Muscle layer of duodenum (tissue), 2 donors: ENCODE measurements around the gene PRR35.
"Not testable (repeated sequence)": the region's sequence is repeated elsewhere in the genome, so short reads cannot be mapped to it uniquely, and the experiment has no call there.

Source experiments
- H3K27ac ChIP-seq: one replicate; pipeline ENCODE4 v1.7.0; 2013; ENCODE audit warnings: mild to moderate bottlenecking, low read length
- H3K27me3 ChIP-seq: one replicate; pipeline ENCODE4 v1.7.0; 2013; ENCODE audit warnings: low read depth, mild to moderate bottlenecking, control low read depth, low read length
- H3K36me3 ChIP-seq, 2 donors: one replicate each; pipeline ENCODE4 v1.7.0; 2013; ENCODE audit warnings: low read length in 2 of 2, control low read depth in 1 of 2, mild to moderate bottlenecking in 1 of 2; ENCODE audit not compliant: insufficient read depth in 2 of 2, control insufficient read depth in 1 of 2
- H3K4me1 ChIP-seq, 2 donors: one replicate each; pipeline ENCODE4 v1.7.0; 2013; ENCODE audit warnings: low read length in 2 of 2, mild to moderate bottlenecking in 2 of 2, control low read depth in 1 of 2, moderate library complexity in 1 of 2; ENCODE audit not compliant: insufficient read depth in 2 of 2, control insufficient read depth in 1 of 2
- H3K4me3 ChIP-seq, 2 donors: one replicate each; pipeline ENCODE4 v1.7.0; 2013; ENCODE audit warnings: low read length in 2 of 2, low read depth in 1 of 2, mild to moderate bottlenecking in 1 of 2
- H3K9me3 ChIP-seq, 2 donors: one replicate each; pipeline ENCODE4 v1.7.0; 2013; ENCODE audit warnings: low read length in 2 of 2, control low read depth in 1 of 2, mild to moderate bottlenecking in 1 of 2; ENCODE audit not compliant: control insufficient read depth in 1 of 2
- donor health status: healthy.

PRR35 gene

GRCh38 chr16:596736-597060 is 36.5 kb downstream of the PRR35 start:
- Histone ChIP-seq H3K4me1 (peaks cover 7 to 8% of the 10 kb centered on the region in 2 donors), H3K9me3 (no peaks in the 10 kb centered on the region), H3K27ac (no peak overlapping the region), H3K36me3 (peaks cover 0 to 11% of the 10 kb centered on the region in 2 donors), H3K27me3 (no peaks in the 10 kb centered on the region), H3K4me3 (no peak overlapping the region)

GRCh38 chr16:597655-598054 is 37.5 kb downstream of the PRR35 start:
- not testable (repeated sequence) for H3K27ac ChIP-seq, H3K4me3 ChIP-seq, H3K4me1 ChIP-seq, H3K9me3 ChIP-seq, H3K27me3 ChIP-seq
- peaks cover 0 to 11% of the 10 kb centered on the region in 2 donors for H3K36me3 ChIP-seq

- Histone ChIP-seq H3K36me3 (peaks cover 0 to 11% of the 10 kb centered on the region in 2 donors), H3K27me3 (no peaks in the 10 kb centered on the region), H3K27ac (no peak overlapping the region), H3K4me3 (no peak overlapping the region), H3K9me3 (no peaks in the 10 kb centered on the region), H3K4me1 (no peaks in the 10 kb centered on the region)
Measured at GRCh38 chr16:598823-599739, 38.9 kb downstream of the PRR35 start.

- peaks cover 0 to 6% of the 10 kb centered on the region in 2 donors for H3K9me3 ChIP-seq
- no peak overlapping the region for H3K27ac ChIP-seq
- H3K4me1 ChIP-seq, result no peaks in the 10 kb centered on the region
- peaks cover 0 to 11% of the 10 kb centered on the region in 2 donors for H3K36me3 ChIP-seq
- H3K4me3 ChIP-seq, result no peak overlapping the region
- H3K27me3 ChIP-seq, result no peaks in the 10 kb centered on the region
Measured at GRCh38 chr16:600781-601180, 40.6 kb downstream of the PRR35 start.

GRCh38 chr16:603933-604332 is 43.7 kb downstream of the PRR35 start:
- Histone ChIP-seq H3K4me1 (no peaks in the 10 kb centered on the region), H3K27me3 (no peaks in the 10 kb centered on the region), H3K4me3 (no peak overlapping the region), H3K27ac (no peak overlapping the region), H3K9me3 (peaks cover 0 to 6% of the 10 kb centered on the region in 2 donors), H3K36me3 (peaks cover 0 to 13% of the 10 kb centered on the region in 2 donors)

GRCh38 chr16:606656-607307 is 46.6 kb downstream of the PRR35 start:
- peaks cover 0 to 10% of the 10 kb centered on the region in 2 donors for H3K4me1 ChIP-seq
- no peaks in the 10 kb centered on the region for H3K27me3 ChIP-seq
- H3K4me3 ChIP-seq, result no peak overlapping the region
- H3K9me3 ChIP-seq, result peaks cover 0 to 6% of the 10 kb centered on the region in 2 donors
- H3K27ac ChIP-seq, result no peak overlapping the region
- peaks cover 0 to 4% of the 10 kb centered on the region in 2 donors for H3K36me3 ChIP-seq

GRCh38 chr16:608019-608418 is 47.8 kb downstream of the PRR35 start:
- H3K4me1 ChIP-seq, result peaks cover 0 to 10% of the 10 kb centered on the region in 2 donors
- H3K27me3 ChIP-seq, result no peaks in the 10 kb centered on the region
- H3K36me3 ChIP-seq, result peaks cover 0 to 4% of the 10 kb centered on the region in 2 donors
- no peak overlapping the region for H3K27ac ChIP-seq
- no peak overlapping the region for H3K4me3 ChIP-seq
- peaks cover 0 to 6% of the 10 kb centered on the region in 2 donors for H3K9me3 ChIP-seq

- no peaks in the 10 kb centered on the region for H3K27me3 ChIP-seq
- peaks cover 0 to 6% of the 10 kb centered on the region in 2 donors for H3K9me3 ChIP-seq
- H3K4me3 ChIP-seq, result no peak overlapping the region
- H3K27ac ChIP-seq, result no peak overlapping the region
- peaks cover 0 to 10% of the 10 kb centered on the region in 2 donors for H3K4me1 ChIP-seq
- peaks cover 0 to 4% of the 10 kb centered on the region in 2 donors for H3K36me3 ChIP-seq
Measured at GRCh38 chr16:609316-609715, 49.1 kb downstream of the PRR35 start.

- H3K36me3 ChIP-seq, result peaks cover 0 to 4% of the 10 kb centered on the region in 2 donors
- no peak overlapping the region for H3K4me3 ChIP-seq
- H3K4me1 ChIP-seq, result peaks cover 0 to 10% of the 10 kb centered on the region in 2 donors
- no peak overlapping the region for H3K27ac ChIP-seq
- no peaks in the 10 kb centered on the region for H3K27me3 ChIP-seq
- H3K9me3 ChIP-seq, result peaks cover 0 to 5% of the 10 kb centered on the region in 2 donors
Measured at GRCh38 chr16:609984-610383, 49.8 kb downstream of the PRR35 start.

GRCh38 chr16:610513-611381 is 50.6 kb downstream of the PRR35 start:
- no peak overlapping the region for H3K27ac ChIP-seq
- H3K36me3 ChIP-seq, result peaks cover 0 to 4% of the 10 kb centered on the region in 2 donors
- H3K27me3 ChIP-seq, result no peaks in the 10 kb centered on the region
- no peaks in the 10 kb centered on the region for H3K9me3 ChIP-seq
- H3K4me3 ChIP-seq, result no peak overlapping the region
- H3K4me1 ChIP-seq, result peaks cover 0 to 10% of the 10 kb centered on the region in 2 donors

- Histone ChIP-seq H3K4me3 (no peak overlapping the region), H3K27me3 (no peaks in the 10 kb centered on the region), H3K4me1 (peaks cover 0 to 9% of the 10 kb centered on the region in 2 donors), H3K36me3 (peaks cover 0 to 6% of the 10 kb centered on the region in 2 donors), H3K9me3 (no peaks in the 10 kb centered on the region), H3K27ac (no peak overlapping the region)
Measured at GRCh38 chr16:615122-615521, 54.9 kb downstream of the PRR35 start.
